BJ (cell line): ENCODE measurements around the gene RASGRP2. TPM values are rescaled to one million over a fixed set of nuclear protein-coding genes. Genes with fewer than 3 reads are reported as not detected.

Experiments used
- CTCF ChIA-PET: fragments of 350-600 bp; formaldehyde crosslinking; extraction: SDS; loops from one replicate; lab custom pipeline; 2021; ENCODE audit warnings: antibody characterized with exemption, inconsistent platforms; lab: Yijun Ruan, JAX
- POLR2A ChIA-PET: fragments of 300-600 bp; sonication (Branson Sonifier 250); formaldehyde crosslinking; extraction: SDS; loops from one replicate; lab custom pipeline; 2021; ENCODE audit warnings: antibody characterized with exemption; lab: Charles Lee
- DNase-seq: peaks from one replicate; pipeline ENCODE4 v3.0.0-alpha.2; 2011; ENCODE audit warnings: low read depth
- H3K27me3 ChIP-seq: 2 replicates; pipeline ENCODE4 v1.6.0; 2011; ENCODE audit warnings: low read length; ENCODE audit not compliant: control insufficient read depth, insufficient read depth
- H3K36me3 ChIP-seq: 2 replicates; pipeline ENCODE4 v1.5.1; 2011; ENCODE audit warnings: low read length; ENCODE audit not compliant: control insufficient read depth, insufficient read depth
- H3K4me3 ChIP-seq: 2 replicates; pipeline ENCODE4 v1.5.1; 2011; ENCODE audit warnings: low read depth, mild to moderate bottlenecking, control low read depth, low read length
- CTCF ChIP-seq: IDR thresholded peaks from 2 replicates; pipeline ENCODE4 v1.5.1; 2011; ENCODE audit warnings: low read depth, mild to moderate bottlenecking, control low read depth, inconsistent platforms, low read length, moderate library complexity; ENCODE audit not compliant: insufficient read depth
- polyA plus RNA-seq: library from polyadenylated mRNA; depleted of rRNA; stranded (reverse); fragments of >200 nt; gene quantifications from 2 replicates; pipeline ENCODE4 v1.2.3, GENCODE V29; 2011

RASGRP2 gene
- polyA plus RNA-seq, 1 experiment = 5.3 TPM

DNA sequence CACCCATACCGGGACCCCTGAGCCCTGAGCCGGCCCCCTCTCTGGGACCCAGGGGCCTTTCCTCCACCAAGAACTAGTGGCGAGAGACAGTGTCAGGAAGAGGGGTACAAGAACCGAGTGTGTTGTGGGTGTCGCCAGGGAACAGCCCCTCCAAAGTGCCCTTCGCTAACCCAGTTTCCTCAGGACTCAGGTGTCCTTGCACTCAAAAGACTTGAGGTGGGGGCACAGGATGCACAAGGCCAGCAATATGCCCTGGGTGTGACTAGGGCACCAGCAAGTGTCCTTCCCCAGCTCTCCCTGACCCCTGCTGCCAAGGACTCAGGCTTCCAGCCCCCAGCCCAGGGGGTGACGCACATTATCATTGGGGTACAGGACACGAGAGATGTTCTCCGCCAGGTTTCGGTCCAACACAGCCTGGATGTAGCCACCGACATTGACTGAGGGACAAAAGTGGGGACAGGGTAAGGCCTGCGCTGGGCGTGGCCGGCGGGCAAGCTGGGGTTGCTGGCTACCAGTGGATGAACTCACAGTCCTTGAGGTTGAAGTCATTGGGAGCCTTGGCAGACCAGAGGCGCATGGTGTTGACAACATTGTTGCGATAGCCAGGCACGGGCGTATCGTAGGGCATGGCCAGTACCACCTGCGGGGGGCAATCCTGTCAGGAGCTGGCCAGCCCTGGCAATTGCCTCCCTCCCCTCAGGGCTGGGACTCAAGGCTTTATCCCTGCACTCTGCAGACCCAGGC lies 11.1 kb upstream of the RASGRP2 start:
- no peaks in the 10 kb centered on the region for H3K27me3 ChIP-seq
- no peak for TF ChIP-seq CTCF
- H3K36me3 ChIP-seq = no peaks in the 10 kb centered on the region
- no peak overlapping the region for H3K4me3 ChIP-seq
- DNase-seq = no peak
- ChIA-PET CTCF (interaction anchor here (1.4 to 2.0 kb wide), 2 partner anchors 13 kb away, joined by 4 to 5 read pairs; no protein-coding TSS in a partner anchor), POLR2A (no interaction called here)

DNA sequence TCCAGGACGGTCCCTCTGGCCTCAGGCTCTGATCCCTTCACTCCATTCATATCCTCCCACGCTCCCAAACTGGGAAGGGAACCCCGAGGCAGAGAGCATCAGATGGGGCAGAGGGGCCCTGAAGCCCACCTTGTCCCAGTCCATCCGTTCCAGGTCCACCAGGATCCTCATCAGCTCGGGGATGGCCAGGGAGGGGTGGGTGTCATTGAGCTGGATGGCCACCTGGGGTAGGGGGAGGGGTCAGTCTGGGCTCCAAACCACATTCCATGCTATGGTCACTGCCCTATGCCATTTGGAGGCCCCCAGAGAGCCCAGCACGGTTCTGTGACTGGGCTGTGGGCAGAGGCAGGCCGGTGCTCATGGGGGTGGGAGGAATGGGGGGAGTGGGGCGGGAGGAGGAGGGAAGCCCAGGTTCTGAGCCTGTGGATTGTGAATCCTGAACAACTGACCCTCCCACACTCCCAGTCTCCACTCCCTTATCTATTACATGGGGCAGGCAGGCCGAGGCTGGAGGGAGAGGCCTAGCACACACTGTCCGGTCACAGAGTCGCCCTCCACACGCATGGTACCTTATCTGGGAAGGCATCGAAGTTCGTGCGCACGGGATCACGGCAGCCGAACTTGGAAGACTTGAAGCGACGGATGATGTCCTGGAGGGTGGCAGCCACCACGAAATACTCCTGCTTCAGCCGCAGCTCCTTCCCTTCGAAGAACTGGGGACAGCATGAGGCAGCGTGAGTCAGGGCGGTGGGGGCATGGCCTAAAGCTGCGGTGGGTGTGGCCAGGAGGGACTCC lies 10.4 kb upstream of the RASGRP2 start:
- no peak overlapping the region for H3K4me3 ChIP-seq
- no peak for TF ChIP-seq CTCF
- ChIA-PET POLR2A (no interaction called here), CTCF (interaction anchor here (1.2 to 2.0 kb wide), 3 partner anchors 9 to 14 kb away, joined by 3 to 5 read pairs (median 4); no protein-coding TSS in a partner anchor)
- H3K27me3 ChIP-seq = no peaks in the 10 kb centered on the region
- DNase-seq = no peak
- no peaks in the 10 kb centered on the region for H3K36me3 ChIP-seq

GRCh38 chr11:64753380-64754123 lies 9.6 kb upstream of the RASGRP2 start:
- no peaks in the 10 kb centered on the region for H3K27me3 ChIP-seq
- no peak overlapping the region for H3K4me3 ChIP-seq
- POLR2A ChIA-PET = no interaction called here
- CTCF ChIA-PET = interaction anchor here (1.2 kb wide), 1 partner anchor 10 kb away, joined by 3 read pairs; no protein-coding TSS in a partner anchor
- no peak for TF ChIP-seq CTCF
- H3K36me3 ChIP-seq = no peaks in the 10 kb centered on the region
- no peak for DNase-seq

GRCh38 chr11:64753019-64753379 lies 9.1 kb upstream of the RASGRP2 start:
- TF ChIP-seq CTCF = no peak
- DNase-seq = no peak
- POLR2A ChIA-PET = no interaction called here

More at GRCh38 chr11:64753019-64753379, 9.1 kb upstream of the RASGRP2 start:
- Histone ChIP-seq H3K4me3 (no peak overlapping the region), H3K27me3 (no peaks in the 10 kb centered on the region), H3K36me3 (no peaks in the 10 kb centered on the region)
- CTCF ChIA-PET = no interaction called here
